Upper lobe of left lung (tissue), 4 donors: ENCODE results near the gene ZBTB3.

ENCODE experiments used
- POLR2AphosphoS5 ChIP-seq, 2 donors: sonication (generic); formaldehyde crosslinking; IDR thresholded peaks; one replicate each; pipeline ENCODE4 v1.5.1; 2017; ENCODE audit warnings: antibody characterized with exemption in 2 of 2
- TF ChIP-seq, protein P1 (sequence below), 6 experiments: fragments of 450-650 bp in 4 of 6; fragments of 200-600 bp in 2 of 6; sonication (generic) in 2 of 6; IDR thresholded peaks; one replicate each; pipeline ENCODE4 v1.5.1; 2016 to 2019; ENCODE audit warnings: antibody characterized with exemption in 6 of 6

GRCh38 chr11:62774407-62774806, 20.4 kb upstream of the ZBTB3 start:
- TF ChIP-seq, protein P1, sequence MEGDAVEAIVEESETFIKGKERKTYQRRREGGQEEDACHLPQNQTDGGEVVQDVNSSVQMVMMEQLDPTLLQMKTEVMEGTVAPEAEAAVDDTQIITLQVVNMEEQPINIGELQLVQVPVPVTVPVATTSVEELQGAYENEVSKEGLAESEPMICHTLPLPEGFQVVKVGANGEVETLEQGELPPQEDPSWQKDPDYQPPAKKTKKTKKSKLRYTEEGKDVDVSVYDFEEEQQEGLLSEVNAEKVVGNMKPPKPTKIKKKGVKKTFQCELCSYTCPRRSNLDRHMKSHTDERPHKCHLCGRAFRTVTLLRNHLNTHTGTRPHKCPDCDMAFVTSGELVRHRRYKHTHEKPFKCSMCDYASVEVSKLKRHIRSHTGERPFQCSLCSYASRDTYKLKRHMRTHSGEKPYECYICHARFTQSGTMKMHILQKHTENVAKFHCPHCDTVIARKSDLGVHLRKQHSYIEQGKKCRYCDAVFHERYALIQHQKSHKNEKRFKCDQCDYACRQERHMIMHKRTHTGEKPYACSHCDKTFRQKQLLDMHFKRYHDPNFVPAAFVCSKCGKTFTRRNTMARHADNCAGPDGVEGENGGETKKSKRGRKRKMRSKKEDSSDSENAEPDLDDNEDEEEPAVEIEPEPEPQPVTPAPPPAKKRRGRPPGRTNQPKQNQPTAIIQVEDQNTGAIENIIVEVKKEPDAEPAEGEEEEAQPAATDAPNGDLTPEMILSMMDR (IDR thresholded peaks at IDR 0.05), result no peak
- TF ChIP-seq POLR2AphosphoS5 (IDR thresholded peaks at IDR 0.05), result no peak
